ENCODE data around the gene COMP.
"Not testable (repeated sequence)": the region's sequence is repeated elsewhere in the genome, so short reads cannot be mapped to it uniquely, and the experiment has no call there.

Gene COMP

DNA sequence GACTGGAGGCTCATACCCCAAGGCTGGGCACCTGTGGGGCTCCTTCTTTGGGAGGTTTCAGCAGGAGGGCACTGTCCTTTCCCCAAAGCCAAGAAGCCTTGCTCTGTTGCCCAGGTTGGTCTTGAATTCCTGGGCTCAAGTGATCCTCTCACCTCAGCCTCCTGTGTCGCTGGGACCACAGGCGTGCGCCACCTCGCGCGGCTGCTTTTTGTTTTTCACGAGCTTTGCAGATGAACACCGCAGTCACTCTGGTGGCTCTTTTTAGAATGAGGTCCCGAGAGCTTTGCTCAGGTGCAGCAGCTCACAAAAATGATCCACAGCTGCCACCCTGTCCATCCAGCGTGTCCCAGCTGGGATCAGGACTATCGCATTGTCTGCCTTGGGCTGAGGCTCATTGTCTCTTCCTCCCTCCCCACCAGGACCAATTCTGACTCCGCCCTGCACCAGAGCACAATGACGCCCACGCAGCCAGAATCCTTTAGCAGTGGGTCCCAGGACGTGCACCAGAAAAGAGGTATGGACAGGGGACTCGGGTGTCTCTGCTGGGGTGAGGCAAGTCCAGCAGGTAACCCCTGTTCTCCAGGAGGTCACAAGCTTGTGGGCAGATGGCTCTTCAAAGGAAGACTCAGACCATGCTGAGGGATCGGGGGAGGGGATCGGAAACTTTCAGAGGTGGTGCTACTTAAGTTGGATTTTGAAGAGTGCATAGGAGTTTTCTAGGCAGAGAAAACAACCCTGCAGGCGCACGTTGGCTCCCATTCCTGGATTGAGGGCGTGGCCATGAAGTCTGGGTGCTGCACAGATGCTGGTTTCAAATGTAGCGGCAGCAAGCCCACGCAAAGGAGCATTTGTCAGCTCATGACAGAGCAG lies 41.5 kb downstream of the COMP start:
- DNase-seq (ENCODE audit: low read depth in 2 of 2): no peak

DNA sequence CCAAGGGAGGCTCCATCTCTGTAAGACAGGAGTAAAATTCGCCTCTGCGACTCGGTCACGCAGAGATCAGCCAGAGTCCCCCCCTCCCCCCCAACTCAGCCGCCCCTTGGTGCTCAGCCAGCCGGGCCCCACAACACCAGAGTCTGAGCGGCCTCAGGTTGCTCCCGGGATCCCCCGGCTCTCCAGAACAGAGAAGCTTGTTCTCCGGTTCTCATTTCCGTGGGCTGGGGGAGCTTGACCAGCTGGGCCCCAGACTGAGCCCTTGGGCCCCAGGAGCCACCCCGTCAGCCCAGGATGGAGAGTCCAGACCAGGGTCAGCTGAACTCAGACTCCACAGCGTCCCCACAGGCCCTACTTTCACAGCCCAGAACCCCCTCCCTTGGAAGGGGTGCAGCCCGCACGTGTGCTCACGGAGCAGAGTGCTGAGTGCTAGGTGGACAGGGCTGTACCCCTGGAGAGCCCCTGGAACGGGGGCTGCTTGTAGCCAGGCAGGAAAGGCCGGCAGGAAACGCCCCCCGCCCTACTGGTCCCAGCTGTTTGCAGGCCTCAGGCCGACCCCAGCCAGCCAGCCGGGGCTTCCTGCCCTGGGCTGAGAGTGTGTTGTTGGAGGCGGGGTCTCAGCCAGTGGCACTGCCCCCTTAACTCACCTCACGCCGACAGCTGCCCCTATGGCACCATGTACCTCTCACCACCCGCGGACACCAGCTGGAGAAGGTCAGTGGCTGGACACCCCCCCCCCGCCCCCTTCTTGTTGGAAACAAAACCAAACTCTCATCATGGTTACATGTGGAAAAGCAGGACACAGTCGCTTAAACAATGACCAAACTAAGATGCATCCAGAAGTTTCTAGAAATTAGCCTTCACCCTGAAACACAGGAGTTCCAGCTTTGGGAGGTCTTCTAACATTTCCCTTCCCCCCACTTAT lies 44.4 kb downstream of the COMP start:
- no peak for DNase-seq (ENCODE audit: low read depth in 2 of 2)

DNA sequence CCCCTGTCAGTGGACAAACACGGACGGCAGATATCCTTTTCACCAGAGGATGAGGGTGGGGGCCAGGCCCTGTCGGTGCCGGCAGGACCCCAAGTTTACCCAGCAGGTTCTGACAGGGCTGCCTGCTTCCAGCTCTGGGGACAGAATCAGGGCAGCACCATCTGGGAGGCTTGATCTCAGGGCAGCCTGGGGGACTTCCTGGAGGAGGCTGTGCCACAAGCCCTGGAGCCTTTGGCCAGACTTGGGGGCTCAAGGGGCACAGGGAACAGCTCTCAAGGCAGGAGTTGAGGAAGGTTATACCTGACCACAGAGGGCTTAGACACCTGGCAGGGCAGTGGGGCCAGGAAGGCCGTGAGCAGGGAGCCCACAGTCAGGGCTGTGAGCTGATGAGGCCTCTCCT lies 45.2 kb downstream of the COMP start:
- DNase-seq (ENCODE audit: low read depth in 2 of 2): no peak

DNA sequence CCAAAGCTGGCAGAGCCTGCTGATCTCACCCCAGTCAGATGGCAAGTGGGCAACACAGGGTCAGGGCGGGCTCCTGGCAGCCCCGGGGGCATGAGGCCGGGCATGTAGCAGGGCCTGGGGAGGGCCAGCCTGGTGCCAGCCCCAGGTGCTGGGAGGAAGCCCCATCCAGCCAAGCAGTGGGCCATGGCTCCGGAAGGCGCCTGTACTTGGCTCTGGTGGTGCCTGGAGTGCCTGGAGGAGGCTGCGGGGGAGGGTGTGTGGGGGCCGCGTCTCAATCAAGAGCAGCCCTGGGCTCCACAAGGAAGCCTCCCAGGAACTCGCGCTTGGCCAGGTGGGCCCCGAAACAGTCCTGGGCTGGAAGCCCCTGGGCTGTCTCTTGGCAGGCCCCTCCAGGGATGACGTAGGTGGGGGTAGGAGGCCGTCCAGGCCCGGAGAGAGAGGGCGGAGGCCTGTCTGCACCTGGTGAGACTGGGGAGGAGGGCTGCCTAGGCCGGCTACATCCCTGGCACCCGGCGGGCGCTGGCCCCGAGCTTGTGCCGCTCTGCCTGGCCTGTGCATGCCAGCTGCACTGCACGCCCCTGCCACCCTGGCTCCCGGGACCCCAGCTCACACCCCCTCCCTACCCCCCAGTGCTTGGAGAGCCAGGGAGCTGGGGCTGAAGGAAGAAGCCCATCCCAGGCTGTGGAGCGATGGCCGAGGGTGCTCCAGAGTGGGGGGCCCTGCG lies 45.9 kb downstream of the COMP start:
- DNase-seq (ENCODE audit: low read depth in 2 of 2): no peak

DNA sequence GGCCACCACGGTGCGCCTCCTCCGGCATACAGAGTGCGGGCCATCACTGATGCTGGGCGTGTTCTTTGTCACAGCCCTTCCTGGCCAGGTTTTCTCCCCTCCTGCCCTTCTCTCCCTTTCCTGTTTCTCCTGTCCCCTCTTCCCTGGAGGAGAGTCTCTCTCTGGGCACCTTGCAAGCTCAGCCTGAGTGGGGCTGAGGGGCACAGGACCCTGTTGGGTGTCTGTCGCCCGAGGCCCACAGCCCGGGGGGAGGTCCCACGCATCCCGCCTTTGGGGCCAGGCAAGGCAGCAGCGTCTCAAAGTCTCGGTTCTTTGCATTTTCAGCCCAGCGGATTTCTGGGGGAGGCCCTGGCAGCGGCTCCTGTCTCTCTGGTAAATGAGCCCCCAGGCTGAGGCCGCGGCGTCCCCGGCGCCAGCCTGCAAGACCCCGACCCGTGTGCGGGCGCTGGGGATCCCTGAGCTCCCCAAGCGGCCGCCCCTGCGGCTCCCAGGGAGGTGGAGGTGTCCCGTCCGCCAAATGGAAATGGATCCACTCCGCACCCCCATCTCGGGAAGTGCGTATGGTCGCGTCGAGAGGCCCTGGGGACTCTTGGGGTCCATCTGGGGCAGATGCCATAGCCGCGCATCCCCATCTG lies 47.2 kb downstream of the COMP start:
- no peak for DNase-seq (ENCODE audit: low read depth in 2 of 2)

DNA sequence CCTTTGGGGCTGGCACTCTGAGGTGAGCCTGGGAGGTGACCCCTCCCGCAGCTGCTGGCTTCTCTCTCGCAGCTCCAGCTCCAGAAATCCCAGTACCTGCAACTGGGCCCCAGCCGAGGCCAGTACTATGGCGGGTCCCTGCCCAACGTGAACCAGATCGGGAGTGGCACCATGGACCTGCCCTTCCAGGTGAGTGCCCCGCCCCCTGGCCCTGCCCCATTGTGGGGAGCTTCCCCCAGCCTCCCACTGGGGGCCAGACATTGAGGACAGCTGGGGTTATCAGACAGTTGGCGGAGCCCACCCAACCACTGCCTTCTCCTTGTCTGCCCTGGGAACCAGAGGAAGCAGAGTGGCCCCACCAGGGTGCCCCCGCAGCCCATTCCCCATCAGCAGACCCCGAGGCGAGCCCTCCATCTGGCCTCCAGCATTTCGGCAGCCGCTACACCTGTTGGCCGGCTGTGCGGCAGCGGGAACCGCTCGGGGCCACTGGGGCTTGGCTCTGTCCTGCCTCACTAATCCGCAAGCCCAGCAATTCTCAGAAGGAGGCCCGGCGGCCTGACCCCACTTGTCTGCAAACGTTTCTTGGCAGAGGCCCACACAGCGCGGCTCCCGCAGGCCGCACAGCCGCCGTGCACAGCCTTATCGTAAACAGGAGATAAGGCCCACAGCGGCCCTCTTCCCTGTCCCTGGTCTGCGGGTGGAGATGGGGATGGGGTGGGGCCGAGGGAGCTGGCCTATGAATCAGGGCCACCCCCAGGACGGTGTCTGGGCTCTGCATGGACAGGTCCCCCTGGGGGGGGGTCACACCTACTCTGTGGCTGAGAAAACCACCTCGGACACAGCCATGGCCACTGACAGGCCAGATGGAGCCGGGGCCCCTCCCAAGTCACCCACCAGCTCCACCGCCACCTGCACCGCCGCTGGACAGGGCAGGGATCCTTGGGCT lies 48.0 kb downstream of the COMP start:
- no peak for DNase-seq (ENCODE audit: low read depth in 2 of 2)

DNA sequence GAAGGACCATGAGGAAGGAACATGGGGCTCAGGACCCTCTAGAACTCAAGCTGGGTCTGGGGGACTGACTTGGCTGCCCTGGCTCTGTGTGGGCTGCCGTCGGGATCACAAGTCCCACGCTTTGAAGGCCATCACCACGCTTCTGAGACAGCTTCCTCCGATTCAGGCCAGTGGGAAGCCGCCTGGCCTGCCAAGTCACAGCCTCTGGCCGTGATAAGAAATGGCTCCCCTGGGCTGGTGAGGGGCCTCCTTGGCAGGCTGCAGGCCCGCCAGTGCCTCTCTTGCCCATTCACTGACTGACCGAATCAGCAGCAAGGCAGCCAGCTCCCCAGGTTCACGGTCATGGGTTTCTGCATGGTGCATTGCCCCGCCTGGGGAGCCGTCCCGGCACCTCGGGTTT lies 48.8 kb downstream of the COMP start:
- no peak for DNase-seq (ENCODE audit: low read depth in 2 of 2)

DNA sequence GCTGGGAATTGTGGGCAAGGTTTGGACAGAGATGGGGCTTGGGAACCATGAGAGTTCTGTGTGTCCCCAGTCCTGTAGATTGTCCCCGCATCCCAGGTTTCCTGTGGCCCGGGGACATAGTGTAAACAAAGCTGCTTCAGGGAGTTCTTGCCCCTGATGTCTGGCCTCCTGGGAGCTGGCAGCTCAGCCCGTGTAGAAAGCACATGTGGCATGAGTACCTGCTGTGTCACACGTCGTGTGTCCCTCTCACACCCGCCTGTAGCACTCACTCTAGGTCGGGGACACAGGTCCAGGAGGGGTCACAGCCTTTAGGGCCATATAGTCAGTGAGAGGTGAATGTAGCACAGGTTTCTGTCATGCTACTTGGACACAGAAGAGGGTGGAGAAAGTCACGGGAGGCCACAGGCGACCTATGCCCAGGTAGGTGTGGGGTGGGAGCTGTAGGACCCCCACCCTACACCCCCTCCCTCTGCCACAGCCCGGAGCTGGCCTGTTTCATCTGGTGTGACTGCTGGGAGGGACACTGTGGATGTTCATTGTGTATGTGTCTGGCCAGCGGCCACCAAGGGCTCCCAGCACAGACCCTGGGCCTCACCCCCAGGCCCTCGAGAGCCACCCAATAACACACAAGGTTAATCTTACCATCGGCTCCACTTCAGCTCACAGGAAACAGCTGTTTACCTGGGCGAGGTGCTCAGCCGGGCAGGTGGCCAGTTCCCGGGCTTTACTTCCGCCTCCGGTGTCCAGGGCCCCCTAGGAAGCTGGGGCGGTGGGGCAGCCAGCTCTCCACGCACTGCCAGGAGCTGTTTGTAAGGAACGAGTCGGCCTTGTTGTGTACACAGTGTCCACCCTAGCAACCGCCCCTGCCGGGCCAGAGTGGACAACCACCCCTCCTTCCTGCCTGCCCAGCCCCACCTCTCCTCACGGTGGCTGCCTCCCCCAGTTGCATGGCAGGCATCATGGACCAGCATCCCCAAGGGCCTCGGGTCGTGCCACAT lies 49.7 kb downstream of the COMP start:
- no peak for DNase-seq (ENCODE audit: low read depth in 2 of 2)

DNA sequence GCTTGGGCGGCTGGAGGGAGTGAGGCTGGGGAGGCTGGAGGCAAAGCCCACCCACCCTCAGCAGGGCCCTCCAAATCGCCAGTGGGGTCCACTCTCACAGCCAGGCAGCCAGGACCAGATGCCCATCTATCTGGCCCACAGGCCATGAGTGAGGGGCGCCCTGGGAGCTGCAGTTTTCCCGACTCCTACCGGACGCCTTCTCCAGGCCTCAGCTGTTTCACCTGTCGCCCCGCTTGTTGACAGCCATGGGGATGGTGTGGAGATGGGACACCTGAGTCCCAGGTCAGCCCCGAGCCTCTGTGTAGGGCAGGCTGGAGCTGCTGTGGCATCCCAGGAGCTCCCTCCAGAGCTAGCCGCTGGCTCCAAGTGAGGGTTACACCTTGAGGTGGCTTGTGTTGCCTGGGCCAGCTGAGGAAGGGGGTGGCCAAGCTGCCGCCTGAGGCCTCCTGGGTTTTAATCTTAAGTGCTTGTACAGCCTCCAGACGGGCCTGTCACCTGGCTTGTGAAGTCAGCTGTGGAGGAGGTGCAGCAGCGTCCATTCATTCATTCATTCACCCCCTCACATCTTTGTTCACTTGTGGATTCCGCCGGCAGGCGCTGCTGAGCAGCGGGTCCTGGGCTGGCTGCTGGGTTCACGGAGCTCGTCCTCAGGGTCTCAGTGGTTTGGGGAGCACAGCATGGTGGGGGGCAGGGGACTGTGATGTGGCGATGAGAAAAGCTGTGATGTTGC lies 52.0 kb downstream of the COMP start:
- DNase-seq (ENCODE audit: low read depth in 2 of 2): no peak

DNA sequence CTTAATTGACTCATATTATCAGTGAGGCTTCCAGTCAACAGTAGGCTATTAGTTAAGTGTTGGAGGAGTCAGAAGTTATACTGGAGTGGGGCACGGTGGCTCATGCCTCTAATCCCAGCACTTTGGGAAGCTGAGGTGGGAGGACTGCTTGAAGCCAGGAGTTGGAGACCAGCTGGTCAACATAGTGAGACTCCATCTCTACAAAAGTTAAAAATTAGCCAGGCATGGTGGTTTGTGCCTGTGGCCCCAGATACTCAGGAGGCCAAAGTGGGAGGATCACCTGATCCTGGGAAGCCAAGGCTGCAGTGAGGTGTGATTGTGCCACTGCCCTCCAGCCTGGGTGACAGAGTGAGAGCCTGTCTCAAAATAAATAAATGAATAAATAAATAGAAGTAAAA lies 53.2 kb downstream of the COMP start:
- no peak for DNase-seq (ENCODE audit: low read depth in 2 of 2)

DNA sequence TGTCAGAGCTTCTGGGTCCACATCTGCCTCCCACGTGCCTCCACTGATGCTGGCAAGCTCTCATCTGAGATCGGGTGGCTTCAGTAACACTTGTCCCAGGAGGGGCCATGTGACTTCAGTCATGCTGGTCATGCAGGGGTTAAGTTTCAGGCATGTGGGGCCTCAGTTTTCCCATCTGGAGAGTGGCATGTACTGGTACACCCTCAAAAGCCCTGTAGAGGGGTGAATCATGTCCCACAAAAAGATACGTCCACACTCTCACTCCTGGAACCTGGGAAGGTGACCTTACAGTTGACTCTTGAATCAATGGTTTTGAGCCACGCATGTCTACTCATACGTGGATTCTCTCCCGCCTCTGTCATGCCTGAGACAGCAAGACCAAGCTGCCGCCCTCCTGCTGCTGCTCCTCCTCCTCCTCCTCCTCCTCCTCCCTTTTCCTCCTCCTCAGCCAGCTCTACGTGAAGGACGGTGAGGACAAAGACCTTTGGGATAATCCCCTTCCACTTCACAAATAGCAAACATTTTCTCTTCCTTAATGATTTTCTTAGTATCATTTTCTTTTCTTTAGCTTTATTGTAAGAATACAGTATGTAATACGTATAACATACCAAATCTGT lies 53.7 kb downstream of the COMP start:
- DNase-seq (ENCODE audit: low read depth in 2 of 2): no peak

DNA sequence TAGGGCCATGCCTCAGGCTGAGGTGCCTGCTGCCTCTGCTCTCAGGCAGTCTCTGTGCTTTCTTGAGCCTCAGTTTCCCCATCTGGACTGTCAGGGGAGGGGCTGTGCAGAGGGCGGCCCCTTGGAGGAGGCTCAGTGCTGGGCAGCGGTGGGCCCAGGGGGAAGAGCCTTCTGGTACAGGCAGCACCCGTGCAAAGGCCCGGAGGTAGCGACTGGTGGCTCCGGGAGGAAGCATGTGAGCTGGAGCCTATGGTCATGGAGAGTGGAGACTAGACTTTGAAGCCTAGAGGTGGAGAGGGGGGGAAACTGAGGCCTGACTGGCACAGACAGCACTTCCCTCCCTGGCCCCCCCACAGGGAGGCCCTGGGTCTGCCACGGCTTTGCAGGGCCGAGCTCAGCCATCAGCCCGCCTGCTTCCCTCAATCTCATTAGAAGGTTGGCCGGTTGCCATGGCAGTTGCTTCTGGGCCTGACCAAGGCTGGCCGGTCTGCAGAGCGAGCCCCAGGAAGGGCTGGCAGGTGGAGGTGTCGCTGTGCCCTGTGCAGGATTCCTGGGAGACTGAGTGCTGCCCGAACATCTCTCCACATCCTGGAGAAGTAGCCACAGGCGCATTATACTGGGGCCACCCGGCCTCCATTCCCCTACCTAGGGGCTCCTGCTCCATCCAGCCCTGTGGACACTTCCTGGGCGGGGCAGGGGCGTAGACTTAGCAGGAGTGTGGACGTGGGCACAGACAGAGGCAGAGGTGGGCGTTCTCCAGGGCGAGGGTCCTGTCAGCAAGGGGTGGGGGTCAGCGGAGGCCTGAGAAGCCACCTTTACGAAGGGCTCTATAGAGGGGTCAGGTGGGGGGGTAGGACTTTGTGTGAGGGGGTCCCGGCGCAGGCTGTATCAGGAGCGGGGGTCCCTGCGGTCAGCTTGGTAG lies 54.4 kb downstream of the COMP start:
- DNase-seq (ENCODE audit: low read depth in 2 of 2): no peak

DNA sequence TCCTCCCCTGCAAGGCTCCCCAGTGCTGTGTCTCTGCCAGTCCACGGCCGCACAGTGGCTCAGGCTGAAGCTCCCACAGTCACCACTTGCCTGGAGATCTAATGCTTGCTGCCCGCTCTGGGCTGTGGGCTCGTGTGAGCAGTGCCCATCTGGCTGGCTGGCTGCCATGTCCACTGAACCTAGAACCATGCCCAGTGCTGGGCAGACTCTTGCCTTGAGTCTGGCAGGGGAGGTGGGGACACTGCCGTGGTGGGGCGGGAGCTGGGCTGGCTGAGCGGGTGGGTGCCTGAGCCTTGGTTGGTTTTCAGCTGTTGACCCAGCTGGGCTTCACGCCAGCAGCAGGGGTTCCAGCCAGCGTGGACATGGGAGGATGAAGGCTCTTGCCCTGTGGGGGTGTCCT lies 55.4 kb downstream of the COMP start:
- DNase-seq (ENCODE audit: low read depth in 2 of 2): no peak

DNA sequence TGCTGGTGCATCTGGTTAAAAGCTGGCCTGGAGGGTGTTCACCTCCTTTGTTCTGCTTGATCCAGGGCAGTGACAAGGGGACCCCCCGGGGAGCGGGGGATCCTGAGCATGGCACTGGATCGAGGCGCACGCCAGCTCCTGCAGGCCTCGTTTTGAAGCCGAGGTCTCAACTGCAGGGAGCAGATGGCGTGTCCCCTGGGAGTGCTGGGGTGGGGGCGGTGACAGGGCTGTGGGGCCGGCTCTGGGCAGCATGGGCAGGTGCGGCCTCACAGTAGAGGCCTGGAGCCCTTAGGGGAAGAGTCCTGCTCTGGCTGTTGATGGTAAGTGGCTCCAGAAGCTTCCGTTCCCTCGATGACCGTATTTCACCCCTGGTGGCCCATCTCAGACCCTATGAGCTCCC lies 55.8 kb downstream of the COMP start:
- DNase-seq (ENCODE audit: low read depth in 2 of 2): no peak

DNA sequence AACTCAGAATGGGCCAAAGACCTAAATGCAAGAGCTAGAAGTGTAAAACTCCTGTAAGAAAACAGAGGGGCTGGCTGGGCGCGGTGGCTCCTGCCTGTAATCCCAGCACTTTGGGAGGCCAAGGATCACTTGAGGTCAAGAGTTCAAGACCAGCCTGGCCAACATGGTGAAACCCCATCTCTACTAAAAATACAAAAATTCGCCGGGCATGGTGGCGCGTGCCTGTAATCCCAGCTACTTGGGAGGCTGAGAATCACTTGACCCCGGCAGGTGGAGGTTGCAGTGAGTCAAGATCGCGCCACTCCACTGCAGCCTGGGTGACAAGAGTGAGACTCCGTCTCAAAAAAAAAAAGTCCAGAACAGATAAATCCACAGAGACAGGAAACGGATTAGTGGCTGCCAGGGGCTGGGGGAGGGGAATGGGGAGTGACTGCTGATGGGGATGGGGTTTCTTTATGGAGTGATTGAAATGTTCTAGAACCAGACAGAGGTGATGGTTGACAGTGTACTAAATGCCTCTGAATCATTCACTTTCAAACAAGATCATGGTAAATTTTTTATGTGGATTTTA lies 57.3 kb downstream of the COMP start:
- not testable (repeated sequence) for DNase-seq (ENCODE audit: low read depth in 2 of 2)

DNA sequence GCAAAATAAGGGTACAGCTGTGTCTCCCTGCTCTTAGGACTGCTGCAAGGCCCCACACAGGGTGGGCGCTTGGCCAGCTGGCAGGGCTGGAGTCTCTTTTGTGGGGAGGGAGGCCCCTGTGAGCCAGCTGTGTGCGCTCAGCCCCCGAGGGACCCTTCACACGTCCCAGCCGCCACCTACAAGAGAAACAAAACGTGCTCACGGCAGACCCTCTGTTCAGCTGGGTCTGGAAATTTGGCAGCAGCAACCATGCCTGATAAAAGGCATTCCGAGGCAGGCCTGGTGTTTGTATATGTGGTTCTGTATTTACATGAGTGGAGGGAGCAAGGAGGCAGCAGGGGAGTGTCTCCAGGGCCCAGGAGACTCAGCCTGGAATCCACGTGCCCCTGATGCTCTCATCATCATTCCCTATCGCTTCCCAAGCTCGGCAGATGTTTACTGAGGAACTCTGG lies 57.9 kb downstream of the COMP start:
- no peak for DNase-seq (ENCODE audit: low read depth in 2 of 2)
